ENCODE results near the gene FOXD4. TPM values are rescaled to one million over a fixed set of nuclear protein-coding genes. Genes with fewer than 3 reads are reported as not detected.
"Not testable (repeated sequence)": the region's sequence is repeated elsewhere in the genome, so short reads cannot be mapped to it uniquely, and the experiment has no call there.

The FOXD4 gene
- total RNA-seq, 1 experiment from 2014 or later: 2.8 TPM

GRCh38 chr9:73076-73899 lies 44.9 kb downstream of the FOXD4 start:
- H3K36me3 ChIP-seq (ENCODE audit: control insufficient read depth in 1 of 2, insufficient read depth in 2 of 2, low read length in 2 of 2); H3K27me3 ChIP-seq (ENCODE audit: insufficient read depth, low read length); H3K79me2 ChIP-seq (ENCODE audit: insufficient read depth, low read length); CTCF ChIA-PET; H3K27ac ChIP-seq (ENCODE audit: low read depth, low read length); DNase-seq (ENCODE audit: low read depth, low spot score); intact Hi-C loops (cut with micrococcal nuclease); H2AFZ ChIP-seq (ENCODE audit: low read depth, low read length, poor library complexity, severe bottlenecking); H4K20me1 ChIP-seq (ENCODE audit: insufficient read depth); H3K4me2 ChIP-seq (ENCODE audit: low read length); H3K9me3 ChIP-seq (ENCODE audit: control insufficient read depth in 1 of 2, insufficient read depth in 1 of 2, low read depth in 1 of 2, low read length in 2 of 2); ATAC-seq; RAD21 ChIA-PET (ENCODE audit: low non-redundant PET in 1 of 2, low total read pairs in 2 of 2, uncharacterized antibody in 2 of 2, unreplicated experiment in 2 of 2); H3K4me1 ChIP-seq (ENCODE audit: control insufficient read depth in 1 of 2, insufficient read depth in 2 of 2, low read length in 2 of 2); POLR2A ChIA-PET; H3K9me2 ChIP-seq (ENCODE audit: insufficient read depth); H3K4me3 ChIP-seq (replicated peaks in 1 of 2; ENCODE audit: low read depth in 1 of 2, low read length in 2 of 2); H3K9ac ChIP-seq (ENCODE audit: low read length); BruUV-seq (replicated peaks): not testable (repeated sequence)

Other genes with a start within 250 kb of the FOXD4 start
- gene WASHC1, start 89.0 kb downstream of the FOXD4 start, total RNA-seq (2021; ENCODE audit: unreplicated experiment): 29.6 TPM
- 48.5 TPM for gene ZNG1A, start 60.6 kb upstream of the FOXD4 start, total RNA-seq (2021; ENCODE audit: unreplicated experiment)
- 0.37 TPM for gene DOCK8, start 96.4 kb upstream of the FOXD4 start, total RNA-seq (2021; ENCODE audit: unreplicated experiment)

Data from HCT116 (cell line).